Stimulated activated CD8-positive, alpha-beta memory T cell treated with anti-CD3 and anti-CD28 coated beads, Interleukin-12 subunit alpha, Interleukin-12 subunit beta, amount 100 ng/mL, for 4 hours (primary cell): ENCODE results near the gene HLA-E.
"Not testable (repeated sequence)": the region's sequence is repeated elsewhere in the genome, so short reads cannot be mapped to it uniquely, and the experiment has no call there.

Experiments
- DNase-seq: peaks from one replicate; pipeline ENCODE4 v3.0.0-alpha.2; 2020; ENCODE audit warnings: low read depth

HLA-E gene

DNA sequence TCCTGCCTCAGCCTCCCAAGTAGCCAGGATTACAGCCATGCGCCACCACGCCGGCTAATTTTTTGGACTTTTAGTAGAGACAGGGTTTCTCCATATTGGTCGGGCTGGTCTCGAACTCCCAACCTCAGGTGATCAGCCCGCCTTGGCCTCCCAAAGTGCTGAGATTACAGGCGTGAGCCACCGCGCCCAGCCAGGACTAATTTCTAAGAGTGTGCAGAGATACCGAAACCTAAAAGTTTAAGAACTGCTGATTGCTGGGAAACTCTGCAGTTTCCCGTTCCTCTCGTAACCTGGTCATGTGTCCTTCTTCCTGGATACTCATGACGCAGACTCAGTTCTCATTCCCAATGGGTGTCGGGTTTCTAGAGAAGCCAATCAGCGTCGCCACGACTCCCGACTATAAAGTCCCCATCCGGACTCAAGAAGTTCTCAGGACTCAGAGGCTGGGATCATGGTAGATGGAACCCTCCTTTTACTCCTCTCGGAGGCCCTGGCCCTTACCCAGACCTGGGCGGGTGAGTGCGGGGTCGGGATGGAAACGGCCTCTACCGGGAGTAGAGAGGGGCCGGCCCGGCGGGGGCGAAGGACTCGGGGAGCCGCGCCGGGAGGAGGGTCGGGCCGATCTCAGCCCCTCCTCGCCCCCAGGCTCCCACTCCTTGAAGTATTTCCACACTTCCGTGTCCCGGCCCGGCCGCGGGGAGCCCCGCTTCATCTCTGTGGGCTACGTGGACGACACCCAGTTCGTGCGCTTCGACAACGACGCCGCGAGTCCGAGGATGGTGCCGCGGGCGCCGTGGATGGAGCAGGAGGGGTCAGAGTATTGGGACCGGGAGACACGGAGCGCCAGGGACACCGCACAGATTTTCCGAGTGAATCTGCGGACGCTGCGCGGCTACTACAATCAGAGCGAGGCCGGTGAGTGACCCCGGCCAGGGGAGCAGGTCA lies at the start of gene HLA-E:
HLA-E (plus strand) TSS at position 429 of the 945 bp plus-strand sequence; CDS start at position 452, 23 bp downstream.
- DNase-seq: peak; percentile 75

DNA sequence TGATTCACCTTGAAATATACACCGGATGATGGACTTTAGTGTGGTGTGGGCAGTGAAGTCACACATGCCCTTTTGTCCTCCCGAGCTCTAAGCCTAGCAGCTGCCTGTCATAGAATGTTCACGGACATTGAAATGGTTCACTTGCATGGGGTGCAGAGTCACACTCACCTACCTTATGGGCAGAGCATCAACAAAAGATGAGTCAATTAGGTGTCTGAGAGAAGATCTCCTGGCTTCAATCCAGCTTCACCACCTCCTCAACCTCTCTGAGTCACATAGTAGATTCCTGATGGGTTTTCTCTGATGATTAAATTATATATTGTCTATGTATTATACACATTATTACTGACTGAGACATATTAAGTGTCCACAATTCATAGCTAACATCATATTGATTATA lies 48.1 kb upstream of the HLA-E start:
- DNase-seq: no peak

- DNase-seq: no peak
Measured at GRCh38 chr6:30443657-30444450, 45.5 kb upstream of the HLA-E start.

GRCh38 chr6:30444451-30444742 lies 44.9 kb upstream of the HLA-E start:
- DNase-seq: no peak

DNA sequence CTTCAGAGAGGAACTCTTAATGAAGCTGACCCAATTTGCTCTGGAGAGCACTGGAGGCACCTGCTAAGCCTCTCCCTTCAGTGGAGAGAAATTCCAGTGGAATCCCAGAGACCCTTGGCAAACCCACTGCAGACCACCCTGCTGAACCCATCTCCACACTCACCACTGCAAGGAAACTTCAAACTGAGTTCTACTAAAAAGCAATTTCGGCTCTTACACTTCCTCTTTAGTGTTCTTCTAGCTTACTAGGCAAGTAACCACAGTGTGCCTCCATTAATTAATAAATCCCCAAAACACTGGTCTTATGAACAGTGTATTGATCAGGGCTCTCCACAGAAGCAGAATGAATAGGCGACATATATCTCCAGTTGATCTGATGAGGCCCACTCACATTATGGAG lies 43.0 kb upstream of the HLA-E start:
- no peak for DNase-seq

DNA sequence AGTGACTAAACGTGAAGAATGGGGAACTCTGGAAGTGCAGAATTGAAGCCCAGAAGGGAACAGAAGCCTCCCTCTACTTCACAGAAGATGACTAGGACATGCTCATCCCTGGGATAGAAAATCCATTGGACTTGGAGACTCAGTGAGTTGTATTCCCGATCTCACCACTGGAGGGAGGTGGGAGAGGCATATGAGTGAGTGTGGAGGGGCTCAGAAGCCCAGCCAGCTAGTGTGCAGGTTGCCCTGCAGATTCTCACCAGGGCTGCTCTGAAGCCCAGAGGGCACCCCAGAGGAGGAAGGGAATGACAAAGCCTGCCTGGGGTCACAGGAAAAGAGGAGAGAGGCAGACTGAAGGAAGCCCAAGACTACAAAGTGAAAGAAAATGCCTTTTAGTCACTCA lies 42.1 kb upstream of the HLA-E start:
- DNase-seq: no peak

DNA sequence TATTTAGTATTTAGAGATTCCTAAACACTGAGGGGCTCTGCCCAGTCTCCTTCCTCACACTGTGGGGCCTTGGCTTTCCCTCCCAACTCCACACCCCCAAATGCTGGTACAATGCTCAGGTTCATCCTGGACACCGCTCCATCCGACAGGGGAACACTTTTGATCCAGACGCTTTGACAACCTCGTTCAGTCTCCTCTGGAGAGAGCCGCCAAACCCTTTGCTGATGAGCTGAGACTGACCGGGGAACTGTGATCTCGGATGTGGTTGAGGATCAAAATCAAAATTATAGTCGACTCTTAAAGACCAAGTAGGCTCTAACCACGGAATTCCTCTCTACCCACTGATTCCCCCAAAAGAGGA lies 38.8 kb upstream of the HLA-E start:
- no peak for DNase-seq

GRCh38 chr6:30450909-30451841 lies 38.1 kb upstream of the HLA-E start:
- peak; percentile 28 for DNase-seq

DNA sequence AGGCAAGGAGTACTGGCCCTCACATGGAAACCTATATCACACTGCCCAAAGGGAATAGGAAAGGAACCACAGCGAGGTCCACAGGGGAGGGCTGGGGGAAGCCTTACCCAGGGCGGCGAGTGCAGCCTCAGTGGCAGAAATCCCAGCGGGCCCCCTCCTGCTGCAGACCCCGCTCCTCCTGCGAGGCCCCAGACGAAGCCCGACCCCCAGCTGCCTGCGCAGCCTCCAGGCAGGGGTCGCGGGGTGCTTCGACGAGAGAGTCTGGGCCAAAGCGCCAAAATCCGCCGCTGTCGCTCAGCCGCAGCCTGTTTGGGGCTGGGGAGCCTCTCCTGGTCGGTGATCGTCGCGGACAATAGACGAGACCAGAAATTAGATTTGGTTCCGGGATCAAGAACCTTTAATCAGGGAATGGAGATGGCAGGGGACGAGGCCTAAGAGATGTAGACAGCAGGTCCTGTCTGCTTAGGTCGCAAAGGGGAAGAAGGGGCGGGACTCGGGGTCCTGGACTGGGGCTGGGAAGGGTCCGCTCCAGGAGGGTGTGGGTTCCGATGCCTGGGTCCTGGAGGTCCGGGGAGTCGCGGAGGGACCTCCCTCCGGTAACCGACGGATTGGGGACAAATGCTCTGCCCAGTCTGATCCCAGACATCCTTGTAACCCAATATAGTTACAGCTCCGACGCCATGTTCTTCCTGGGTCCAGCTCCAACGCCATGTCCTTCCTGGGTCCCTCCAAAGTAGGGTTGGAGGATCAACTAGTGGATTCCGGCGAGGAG lies 36.4 kb upstream of the HLA-E start:
- no peak for DNase-seq

DNA sequence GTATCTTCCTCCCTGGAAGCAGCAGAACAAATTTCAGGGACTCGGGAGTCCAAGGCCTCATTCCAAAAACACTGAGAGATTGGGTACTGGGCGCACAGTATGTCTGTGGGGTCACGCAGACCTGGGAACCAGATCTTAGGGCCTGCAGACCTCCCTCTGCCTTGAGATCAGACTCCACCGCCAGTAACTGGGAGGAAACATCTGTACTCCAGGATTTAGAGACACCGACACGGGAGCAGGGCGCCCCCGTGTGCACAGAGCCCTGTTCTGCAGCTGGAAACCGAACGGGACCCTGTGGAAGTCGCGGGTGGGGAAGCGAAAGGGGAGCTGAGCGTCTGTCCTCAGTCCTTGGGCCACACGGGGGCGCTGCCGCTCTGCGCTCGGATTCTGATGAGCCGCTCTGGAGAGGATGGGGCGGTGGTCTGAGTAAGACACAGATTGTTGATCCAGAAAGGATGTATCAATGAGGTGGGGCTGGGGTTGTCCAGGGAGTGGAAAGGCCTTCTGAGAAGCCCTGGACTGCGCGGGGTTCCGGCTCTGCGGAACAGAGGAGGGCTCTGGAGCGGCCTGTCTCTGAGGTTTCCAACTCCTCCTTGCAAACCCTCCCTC lies 35.7 kb upstream of the HLA-E start:
- DNase-seq: peak; percentile 68

GRCh38 chr6:30459145-30459544 lies 30.2 kb upstream of the HLA-E start:
- DNase-seq: no peak

GRCh38 chr6:30461055-30461454 lies 28.3 kb upstream of the HLA-E start:
- DNase-seq: no peak

GRCh38 chr6:30462482-30462881 lies 26.8 kb upstream of the HLA-E start:
- no peak for DNase-seq

GRCh38 chr6:30463242-30463641 lies 26.1 kb upstream of the HLA-E start:
- DNase-seq: no peak

- DNase-seq: peak; percentile 46
Measured at GRCh38 chr6:30463651-30464618, 25.4 kb upstream of the HLA-E start.

DNA sequence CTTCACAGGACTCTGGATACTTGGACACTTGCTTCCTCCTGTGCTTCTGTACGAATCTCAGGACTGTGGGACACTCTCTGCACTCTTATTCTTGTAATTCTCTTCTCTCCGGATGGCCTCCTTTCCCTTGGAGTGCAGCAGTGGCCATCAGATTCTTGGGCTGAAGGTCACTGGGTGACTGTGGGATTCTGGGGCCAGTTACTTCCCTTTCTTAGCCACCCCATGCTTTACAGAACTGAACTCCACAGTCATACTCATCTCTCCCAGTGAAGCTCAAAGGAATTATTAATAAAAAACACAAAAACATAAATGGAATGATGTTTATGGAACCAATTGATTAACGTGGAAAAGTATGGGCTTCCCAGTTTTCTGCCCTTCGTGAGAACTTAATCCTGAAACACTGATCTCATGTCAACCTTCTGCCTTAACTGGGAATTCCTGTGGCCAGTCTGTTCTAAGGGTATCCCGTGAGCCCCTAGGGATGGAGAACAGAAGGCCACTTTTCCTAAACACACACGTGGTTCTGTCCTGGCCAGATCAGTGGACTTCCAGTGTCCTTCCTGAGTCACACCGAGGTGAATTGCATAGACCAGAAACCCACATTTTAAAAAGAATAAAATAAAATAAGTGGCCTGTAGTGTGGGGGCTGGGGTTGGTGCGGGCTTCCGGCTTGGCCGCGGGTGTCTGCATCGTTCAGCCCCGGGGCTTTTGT lies 23.6 kb upstream of the HLA-E start:
- DNase-seq: no peak

GRCh38 chr6:30470968-30471367 lies 18.3 kb upstream of the HLA-E start:
- DNase-seq: no peak

DNA sequence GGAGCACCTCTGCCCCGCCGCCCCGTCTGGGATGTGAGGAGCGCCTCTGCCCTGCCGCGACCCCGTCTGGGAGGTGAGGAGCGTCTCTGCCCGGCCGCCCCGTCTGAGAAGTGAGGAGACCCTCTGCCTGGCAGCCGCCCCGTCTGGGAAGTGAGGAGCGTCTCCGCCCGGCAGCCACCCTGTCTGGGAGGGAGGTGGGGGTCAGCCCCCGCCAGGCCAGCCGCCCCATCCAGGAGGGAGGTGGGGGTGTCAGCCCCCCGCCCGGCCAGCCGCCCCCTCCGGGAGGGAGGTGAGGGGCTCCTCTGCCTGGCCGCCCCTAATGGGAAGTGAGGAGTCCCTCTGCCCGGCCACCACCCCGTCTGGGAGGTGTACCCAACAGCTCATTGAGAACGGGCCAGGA lies 14.2 kb upstream of the HLA-E start:
- not testable (repeated sequence) for DNase-seq

DNA sequence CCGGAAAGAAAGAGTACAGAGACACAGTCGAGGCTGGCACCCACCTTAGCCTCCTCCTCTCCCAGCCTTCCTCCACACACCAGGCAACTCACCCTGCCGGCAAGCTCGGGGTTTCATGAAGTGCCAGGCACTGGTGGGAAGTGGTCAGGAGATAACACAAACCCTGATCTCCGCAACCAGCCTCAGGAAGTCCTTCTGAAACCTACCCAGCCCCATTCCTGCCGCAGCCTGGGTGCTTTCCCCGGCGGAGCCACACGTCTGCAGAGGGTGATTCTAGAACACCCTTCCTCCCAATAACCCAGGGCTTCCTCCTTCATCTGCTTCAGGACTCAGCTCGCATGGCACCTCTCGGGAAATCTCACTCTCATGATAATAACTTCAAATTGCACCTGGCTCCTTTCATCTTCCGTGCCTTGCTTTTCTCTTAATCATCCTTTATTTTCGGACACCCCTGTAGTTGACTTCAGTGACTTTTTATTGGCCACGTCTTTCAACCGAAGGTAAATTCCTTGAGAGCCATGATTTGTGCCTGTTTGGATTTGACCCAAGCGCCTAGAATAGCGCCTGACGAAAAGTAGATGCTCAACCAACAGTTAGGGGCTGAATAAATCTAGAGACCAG lies 8.7 kb upstream of the HLA-E start:
- DNase-seq: no peak
